ENCODE measurements around the gene LRG1. TPM values are rescaled to one million over a fixed set of nuclear protein-coding genes. Genes with fewer than 3 reads are reported as not detected.

The LRG1 gene
- total RNA-seq, 1 experiment from 2014 or later, result 0.08 TPM

- no peak for TF ChIP-seq SIN3A (IDR thresholded peaks at IDR 0.05; ENCODE audit: borderline replicate concordance, insufficient read depth, low read depth, low read length)
- TF ChIP-seq CTCF (IDR thresholded peaks at IDR 0.05), result no peak
- TF ChIP-seq REST (IDR thresholded peaks at IDR 0.05; ENCODE audit: insufficient read depth in 1 of 2, low read depth in 2 of 2, low read length in 1 of 2), result no peak
- TF ChIP-seq TCF7L2 (IDR thresholded peaks at IDR 0.05; ENCODE audit: low read depth, low read length), result no peak
- no peak for TF ChIP-seq POLR2AphosphoS5 (IDR thresholded peaks at IDR 0.05; ENCODE audit: low read depth, low read length)
- POLR2A ChIA-PET, result no interaction called here
- BruUV-seq (replicated peaks), result no TSS peak
- Histone ChIP-seq H3K36me3 (ENCODE audit: control insufficient read depth, insufficient read depth, low read length) (no peaks in the 10 kb centered on the region), H3K9me3 (ENCODE audit: control insufficient read depth, insufficient read depth, low read depth, low read length) (no peaks in the 10 kb centered on the region), H3K27me3 (ENCODE audit: control insufficient read depth, insufficient read depth, low read length) (no peaks in the 10 kb centered on the region), H3K27ac (ENCODE audit: low read length) (no peak overlapping the region), H3K4me3 (ENCODE audit: low read depth in 2 of 2, low read length in 2 of 2) (no peak overlapping the region), H3K4me1 (ENCODE audit: control insufficient read depth, insufficient read depth, low read length) (no peaks in the 10 kb centered on the region; the same call in 1 of the 2 replicates)
- in situ Hi-C loops (cut with HindIII; ENCODE audit: low pct_unique_long_range_greater_than_20kb, low sequenced_read_pairs) (no loop called here), intact Hi-C loops (cut with micrococcal nuclease; ENCODE audit: unreplicated experiment) (no loop called here)
- CTCF ChIA-PET, result no interaction called here
- ATAC-seq (no peak), DNase-seq (ENCODE audit: low read depth, low spot score) (no peak)
These were observed 46.4 kb upstream of the LRG1 start for GRCh38 chr19:4586245-4586644.

GRCh38 chr19:4585556-4585955 lies 45.7 kb upstream of the LRG1 start:
- H3K27ac ChIP-seq (ENCODE audit: low read length), result no peak overlapping the region
- TF ChIP-seq CTCF (IDR thresholded peaks at IDR 0.05), result no peak
- TF ChIP-seq POLR2AphosphoS5 (IDR thresholded peaks at IDR 0.05; ENCODE audit: low read depth, low read length), result no peak
- TF ChIP-seq SIN3A (IDR thresholded peaks at IDR 0.05; ENCODE audit: borderline replicate concordance, insufficient read depth, low read depth, low read length), result no peak
- TF ChIP-seq TCF7L2 (IDR thresholded peaks at IDR 0.05; ENCODE audit: low read depth, low read length), result no peak
- TF ChIP-seq REST (IDR thresholded peaks at IDR 0.05; ENCODE audit: insufficient read depth in 1 of 2, low read depth in 2 of 2, low read length in 1 of 2), result no peak
- no peaks in the 10 kb centered on the region for H3K9me3 ChIP-seq (ENCODE audit: control insufficient read depth, insufficient read depth, low read depth, low read length)
- H3K4me3 ChIP-seq (ENCODE audit: low read depth in 2 of 2, low read length in 2 of 2), result no peak overlapping the region
- no TSS peak for BruUV-seq (replicated peaks)
- DNase-seq (ENCODE audit: low read depth, low spot score) (no peak), ATAC-seq (no peak)
- ChIA-PET CTCF (interaction anchor here (1.0 kb wide), 1 partner anchor 51 kb away, joined by 3 read pairs; no protein-coding TSS in a partner anchor), POLR2A (no interaction called here)
- in situ Hi-C loops (cut with HindIII; ENCODE audit: low pct_unique_long_range_greater_than_20kb, low sequenced_read_pairs), result no loop called here
- no peaks in the 10 kb centered on the region for H3K27me3 ChIP-seq (ENCODE audit: control insufficient read depth, insufficient read depth, low read length)
- intact Hi-C loops (cut with micrococcal nuclease; ENCODE audit: unreplicated experiment), result no loop called here
- H3K36me3 ChIP-seq (ENCODE audit: control insufficient read depth, insufficient read depth, low read length), result no peaks in the 10 kb centered on the region; the same call in 1 of the 2 replicates
- no peaks in the 10 kb centered on the region; the same call in 1 of the 2 replicates for H3K4me1 ChIP-seq (ENCODE audit: control insufficient read depth, insufficient read depth, low read length)
